A172 (cell line): ENCODE results near the gene NFATC3. TPM values are rescaled to one million over a fixed set of nuclear protein-coding genes. Genes with fewer than 3 reads are reported as not detected.
A peak's percentile ranks its signal among the peaks of the same experiment; 100 is the strongest.

ENCODE experiments used
- DNase-seq: peaks from one replicate; pipeline ENCODE4 v3.0.0-alpha.2; 2015; ENCODE audit warnings: low spot score
- total RNA-seq: library from RNA; depleted of rRNA; stranded (reverse); fragments of >200 nt; shearing (Covaris generic); gene quantifications from 2 replicates; pipeline ENCODE4 v1.2.3, GENCODE V29; 2014

NFATC3 gene
- total RNA-seq, 1 experiment from 2014 or later, result 13.4 TPM

DNA sequence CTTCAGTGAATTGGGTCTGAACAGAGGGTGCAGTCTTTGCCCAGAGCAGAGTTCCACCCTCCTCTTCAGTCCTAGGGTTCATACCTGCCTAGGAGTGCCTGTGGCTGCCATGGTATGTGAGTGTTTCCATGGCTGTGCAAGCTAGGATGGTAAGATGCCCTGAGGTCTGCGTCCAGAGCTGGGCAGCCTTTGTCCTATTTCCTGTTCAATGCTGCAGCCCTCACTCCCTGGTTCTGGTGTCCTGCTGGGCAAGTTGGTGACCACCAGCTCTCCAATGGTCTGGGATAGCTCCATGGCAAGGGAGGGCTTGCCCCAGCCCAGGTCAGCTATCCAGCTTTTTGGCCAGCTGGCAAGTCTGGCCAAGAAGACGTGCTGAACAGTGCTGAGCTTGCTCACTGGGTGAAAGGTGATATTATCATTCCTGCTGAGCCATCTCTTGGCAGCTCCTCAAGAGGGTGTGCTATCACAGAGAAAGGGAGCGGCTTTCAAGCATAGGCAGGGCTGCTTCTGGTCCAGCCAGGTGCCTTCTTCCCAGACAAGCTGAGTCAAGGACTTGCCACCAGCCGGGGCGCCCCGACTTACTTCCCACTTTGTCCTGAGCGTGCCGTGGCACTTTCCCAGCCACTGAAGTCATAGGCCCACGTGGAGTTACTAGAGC is 13.0 kb upstream of the NFATC3 start:
- peak; percentile 36 for DNase-seq

- no peak for DNase-seq
Measured at GRCh38 chr16:68073902-68074760, 11.0 kb upstream of the NFATC3 start.

- no peak for DNase-seq
Measured at GRCh38 chr16:68074850-68075555, 10.2 kb upstream of the NFATC3 start.

- DNase-seq, result no peak
Measured at GRCh38 chr16:68075980-68076379, 9.2 kb upstream of the NFATC3 start.

GRCh38 chr16:68076560-68076959 is 8.6 kb upstream of the NFATC3 start:
- DNase-seq, result no peak

DNA sequence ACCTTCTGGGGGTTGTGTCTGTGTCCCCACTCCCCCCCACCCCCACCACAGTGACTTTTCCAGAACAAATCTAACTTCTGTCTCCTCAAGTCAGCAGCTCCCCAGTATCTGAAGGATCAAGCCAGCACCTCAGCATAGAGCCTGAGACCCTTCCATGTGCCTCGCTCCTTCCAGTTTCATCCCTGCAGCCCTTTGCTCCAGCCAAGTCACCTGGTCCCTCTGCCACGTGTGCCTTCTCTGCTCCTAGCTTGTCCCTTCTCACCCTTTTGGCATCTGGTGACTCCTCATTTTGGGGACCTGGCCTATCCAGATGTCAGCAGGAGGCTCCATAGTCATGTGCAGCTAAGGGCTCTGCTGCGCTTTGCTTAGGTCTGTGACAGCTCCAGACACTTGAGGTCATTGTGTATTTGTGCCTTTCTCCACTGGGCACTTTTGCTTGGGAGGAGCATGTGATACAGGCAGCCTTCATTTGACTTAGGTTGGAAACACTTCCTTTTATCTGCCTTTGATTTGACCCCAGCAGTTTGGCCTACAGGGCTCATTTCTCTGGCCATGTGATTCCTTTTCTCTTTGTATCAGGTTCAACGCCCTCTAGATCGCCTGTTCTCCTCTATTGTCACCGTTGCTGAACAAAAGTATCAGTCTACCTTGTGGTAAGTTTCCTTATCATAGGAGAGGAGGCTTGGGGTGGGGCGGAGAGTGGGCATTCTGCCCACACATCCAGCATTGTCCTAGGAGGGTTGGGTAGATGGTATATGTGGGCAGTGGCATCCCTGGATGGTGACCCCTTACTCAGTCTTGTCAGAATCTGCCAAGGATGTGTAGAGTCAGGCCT is 7.1 kb upstream of the NFATC3 start:
- DNase-seq, result no peak

DNA sequence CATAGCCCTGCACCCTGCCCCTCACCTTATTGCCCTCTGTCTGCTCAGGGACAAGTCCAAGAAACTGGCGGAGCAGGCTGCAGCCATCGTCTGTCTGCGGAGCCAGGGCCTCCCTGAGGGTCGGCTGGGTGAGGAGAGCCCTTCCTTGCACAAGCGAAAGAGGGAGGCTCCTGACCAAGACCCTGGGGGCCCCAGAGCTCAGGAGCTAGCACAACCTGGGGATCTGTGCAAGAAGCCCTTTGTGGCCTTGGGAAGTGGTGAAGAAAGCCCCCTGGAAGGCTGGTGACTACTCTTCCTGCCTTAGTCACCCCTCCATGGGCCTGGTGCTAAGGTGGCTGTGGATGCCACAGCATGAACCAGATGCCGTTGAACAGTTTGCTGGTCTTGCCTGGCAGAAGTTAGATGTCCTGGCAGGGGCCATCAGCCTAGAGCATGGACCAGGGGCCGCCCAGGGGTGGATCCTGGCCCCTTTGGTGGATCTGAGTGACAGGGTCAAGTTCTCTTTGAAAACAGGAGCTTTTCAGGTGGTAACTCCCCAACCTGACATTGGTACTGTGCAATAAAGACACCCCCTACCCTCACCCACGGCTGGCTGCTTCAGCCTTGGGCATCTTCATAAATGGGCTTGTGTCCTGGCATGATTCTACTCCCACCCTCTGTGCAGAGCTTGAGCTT is 6.3 kb upstream of the NFATC3 start:
- no peak for DNase-seq

- no peak for DNase-seq
Measured at GRCh38 chr16:68079376-68079625, 5.9 kb upstream of the NFATC3 start.

- DNase-seq, result no peak
Measured at GRCh38 chr16:68079626-68080344, 5.4 kb upstream of the NFATC3 start.

DNA sequence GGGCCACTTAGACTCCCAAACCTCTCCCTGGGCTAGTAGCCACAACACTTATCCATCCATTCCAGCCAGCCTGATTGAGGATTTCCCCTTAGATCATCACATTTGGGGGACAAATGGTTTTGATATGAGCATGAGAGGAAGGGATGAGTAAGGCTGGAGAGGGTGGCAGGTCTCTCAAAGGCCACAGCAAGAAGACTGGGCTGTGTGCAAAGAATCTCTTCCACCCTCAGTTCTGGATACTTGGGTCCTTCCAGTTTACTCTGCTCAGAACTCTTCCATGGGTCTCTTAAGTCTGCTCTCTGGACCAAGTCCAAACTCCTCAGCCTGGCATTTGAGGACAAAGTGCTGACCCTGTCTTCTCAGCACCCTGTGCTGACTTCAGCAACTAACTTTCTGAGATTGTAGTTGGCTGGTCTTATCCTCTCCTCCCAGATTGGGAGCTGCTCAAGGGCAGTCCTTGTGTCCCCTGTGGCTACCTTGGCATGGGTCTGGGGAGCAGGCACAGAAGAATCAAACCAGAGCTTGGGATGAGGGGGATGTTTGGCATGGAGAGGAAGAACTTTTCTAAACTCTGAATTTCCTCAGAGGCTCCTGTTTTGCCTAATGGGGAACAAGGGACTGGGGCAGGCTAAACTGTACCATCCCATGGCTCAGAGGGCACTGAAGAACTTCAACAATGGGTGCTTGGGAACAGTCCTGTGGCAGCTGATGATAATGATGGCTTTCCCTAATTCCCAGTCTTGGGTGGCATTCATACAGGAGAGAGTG is 3.1 kb upstream of the NFATC3 start:
- no peak for DNase-seq

GRCh38 chr16:68082629-68083238 is 2.4 kb upstream of the NFATC3 start:
- DNase-seq, result no peak

DNA sequence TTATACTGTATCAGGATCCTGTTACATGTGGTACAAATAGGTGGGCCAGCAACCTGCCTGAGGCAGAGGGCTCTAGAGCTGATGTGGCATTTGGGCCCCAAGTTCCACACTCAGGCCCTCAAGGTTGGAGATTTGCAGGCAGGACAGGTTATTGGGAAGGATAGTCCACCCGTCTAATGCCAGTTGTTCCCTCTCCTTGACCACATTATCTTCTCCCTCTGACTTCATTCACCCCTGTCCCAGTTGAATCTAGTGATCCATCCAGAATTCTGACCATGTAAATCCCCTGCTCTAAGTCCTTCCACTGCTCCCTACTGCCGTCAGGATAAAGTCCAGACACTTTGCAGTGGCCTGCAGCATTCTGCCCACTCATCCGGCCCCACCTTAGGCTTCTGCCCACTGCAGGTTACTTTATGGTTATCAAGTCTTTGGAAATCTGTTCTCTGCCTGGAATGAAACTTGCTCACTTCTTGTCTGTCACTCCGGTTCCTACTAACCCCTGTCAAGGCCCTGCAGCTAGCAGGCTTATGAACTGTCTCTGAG is 1.9 kb upstream of the NFATC3 start:
- no peak for DNase-seq

- DNase-seq, result no peak
Measured at GRCh38 chr16:68083861-68084503, 1.2 kb upstream of the NFATC3 start.

DNA sequence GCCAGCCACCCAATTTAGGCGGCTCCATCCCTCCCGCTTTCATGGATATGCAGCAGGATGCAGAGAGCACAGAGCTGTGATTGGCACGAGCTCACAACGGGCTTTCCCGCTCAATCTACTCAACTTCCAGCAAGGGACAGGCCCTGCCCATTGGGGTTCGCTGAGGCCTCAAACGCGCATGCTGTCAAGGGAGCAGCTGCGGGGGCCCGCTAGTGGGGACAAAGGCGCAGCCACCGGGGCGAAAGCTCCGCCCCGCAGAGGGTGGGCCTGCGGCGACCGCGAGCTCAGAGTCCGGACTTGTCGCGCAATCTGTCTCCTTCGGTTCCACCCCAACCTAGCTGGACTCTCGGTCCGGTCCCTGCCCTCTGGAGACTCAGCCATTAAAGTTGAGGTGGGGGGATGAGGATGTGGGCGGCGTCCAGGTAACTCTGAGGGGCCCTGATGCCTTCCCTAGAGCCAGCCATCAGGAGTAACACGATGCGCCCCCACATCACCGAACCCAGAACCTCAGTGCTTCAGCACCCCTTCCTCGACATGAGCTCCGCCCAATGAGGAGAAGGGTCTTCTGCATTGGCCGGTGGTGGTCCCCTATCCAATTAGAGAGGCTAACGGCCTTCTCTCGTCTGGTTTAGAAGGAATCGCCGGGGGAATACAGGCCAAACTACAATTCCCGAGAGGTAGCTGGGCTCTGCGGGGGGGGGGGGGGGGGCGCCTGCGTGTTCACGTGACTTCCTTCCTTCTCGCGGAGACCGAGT is 489 bp upstream of the NFATC3 start:
- DNase-seq, result peak; percentile 80

DNA sequence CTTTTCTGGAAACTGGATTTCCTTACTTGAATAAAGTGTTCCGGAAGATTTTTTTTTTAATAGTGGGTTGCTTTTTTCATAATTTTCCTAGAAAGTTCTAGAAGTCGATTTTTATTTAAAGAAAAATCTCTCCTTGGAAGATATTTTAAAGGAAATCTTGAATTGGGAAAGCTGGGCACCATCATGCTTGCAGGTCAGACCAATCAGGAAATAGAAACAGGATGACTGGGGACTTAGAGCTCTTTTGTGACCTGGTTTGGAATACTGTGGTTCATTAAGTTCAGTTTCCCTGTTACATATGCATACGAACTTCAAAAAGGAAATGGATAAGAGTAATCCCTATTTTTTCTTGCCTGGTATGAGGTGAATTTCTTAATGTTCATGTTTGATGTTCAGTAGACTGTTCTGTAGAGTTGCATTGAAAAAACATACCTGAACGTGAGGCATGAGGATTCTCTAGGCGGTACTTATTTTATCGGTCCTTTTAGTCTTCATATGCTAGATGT is 1.2 kb downstream of the NFATC3 start:
- no peak for DNase-seq

- DNase-seq, result no peak
Measured at GRCh38 chr16:68086860-68087268, 1.7 kb downstream of the NFATC3 start.

GRCh38 chr16:68087688-68088087 is 2.5 kb downstream of the NFATC3 start:
- no peak for DNase-seq
